ENCODE measurements around the gene NCK2.

Gene NCK2

GRCh38 chr2:105887256-105887655 is 142.5 kb downstream of the NCK2 start:
- no peaks in the 10 kb centered on the region for H3K79me2 ChIP-seq (ENCODE audit: insufficient read depth, low read length)
- no peaks in the 10 kb centered on the region for H3K4me1 ChIP-seq (ENCODE audit: insufficient read depth, low read length, severe bottlenecking)
- H3K27ac ChIP-seq (ENCODE audit: low read depth, low read length, poor library complexity, severe bottlenecking): no peak overlapping the region
- H4K20me1 ChIP-seq (ENCODE audit: insufficient read depth, low read length): no peaks in the 10 kb centered on the region
- H3K27me3 ChIP-seq (ENCODE audit: insufficient read depth, low read length): no peaks in the 10 kb centered on the region
- no peak overlapping the region for H2AFZ ChIP-seq (ENCODE audit: low read length)
- H3K4me2 ChIP-seq (ENCODE audit: low read length): no peak overlapping the region
- TF ChIP-seq EZH2 (IDR thresholded peaks at IDR 0.05; ENCODE audit: borderline replicate concordance, low read length) (no peak), CTCF (IDR thresholded peaks at IDR 0.05; ENCODE audit: low read length) (no peak)
- H3F3A ChIP-seq (ENCODE audit: insufficient read depth, low read length): no peaks in the 10 kb centered on the region
- no peak overlapping the region for H3K4me3 ChIP-seq (ENCODE audit: low read depth, low read length, poor library complexity, severe bottlenecking)
- no peaks in the 10 kb centered on the region for H3K36me3 ChIP-seq (ENCODE audit: insufficient read depth, low read length)
- no peak overlapping the region for H3K9ac ChIP-seq (ENCODE audit: low read length)
- H3K9me2 ChIP-seq (ENCODE audit: low read depth, low read length): no peaks in the 10 kb centered on the region
- H3K9me3 ChIP-seq (ENCODE audit: low read length): no peaks in the 10 kb centered on the region

GRCh38 chr2:105888625-105889024 is 143.9 kb downstream of the NCK2 start:
- no peak overlapping the region for H3K4me2 ChIP-seq (ENCODE audit: low read length)
- H3K27ac ChIP-seq (ENCODE audit: low read depth, low read length, poor library complexity, severe bottlenecking): no peak overlapping the region
- H3K9ac ChIP-seq (ENCODE audit: low read length): no peak overlapping the region
- H3K9me2 ChIP-seq (ENCODE audit: low read depth, low read length): no peaks in the 10 kb centered on the region
- no peaks in the 10 kb centered on the region for H3K27me3 ChIP-seq (ENCODE audit: insufficient read depth, low read length)
- H4K20me1 ChIP-seq (ENCODE audit: insufficient read depth, low read length): no peaks in the 10 kb centered on the region
- TF ChIP-seq CTCF (IDR thresholded peaks at IDR 0.05; ENCODE audit: low read length) (peak; percentile 40), EZH2 (IDR thresholded peaks at IDR 0.05; ENCODE audit: borderline replicate concordance, low read length) (no peak)
- H3K4me1 ChIP-seq (ENCODE audit: insufficient read depth, low read length, severe bottlenecking): no peaks in the 10 kb centered on the region
- no peaks in the 10 kb centered on the region for H3K36me3 ChIP-seq (ENCODE audit: insufficient read depth, low read length)
- H2AFZ ChIP-seq (ENCODE audit: low read length): no peak overlapping the region
- no peak overlapping the region for H3K4me3 ChIP-seq (ENCODE audit: low read depth, low read length, poor library complexity, severe bottlenecking)
- no peaks in the 10 kb centered on the region for H3K9me3 ChIP-seq (ENCODE audit: low read length)
- H3F3A ChIP-seq (ENCODE audit: insufficient read depth, low read length): no peaks in the 10 kb centered on the region
- H3K79me2 ChIP-seq (ENCODE audit: insufficient read depth, low read length): no peaks in the 10 kb centered on the region

GRCh38 chr2:105889046-105889445 is 144.3 kb downstream of the NCK2 start:
- Histone ChIP-seq H3K4me2 (ENCODE audit: low read length) (no peak overlapping the region), H2AFZ (ENCODE audit: low read length) (no peak overlapping the region), H3K9ac (ENCODE audit: low read length) (no peak overlapping the region), H4K20me1 (ENCODE audit: insufficient read depth, low read length) (no peaks in the 10 kb centered on the region), H3K79me2 (ENCODE audit: insufficient read depth, low read length) (no peaks in the 10 kb centered on the region), H3K27me3 (ENCODE audit: insufficient read depth, low read length) (no peaks in the 10 kb centered on the region), H3K36me3 (ENCODE audit: insufficient read depth, low read length) (no peaks in the 10 kb centered on the region), H3K9me3 (ENCODE audit: low read length) (no peaks in the 10 kb centered on the region), H3K4me3 (ENCODE audit: low read depth, low read length, poor library complexity, severe bottlenecking) (no peak overlapping the region), H3K9me2 (ENCODE audit: low read depth, low read length) (no peaks in the 10 kb centered on the region), H3F3A (ENCODE audit: insufficient read depth, low read length) (no peaks in the 10 kb centered on the region), H3K4me1 (ENCODE audit: insufficient read depth, low read length, severe bottlenecking) (no peaks in the 10 kb centered on the region), H3K27ac (ENCODE audit: low read depth, low read length, poor library complexity, severe bottlenecking) (no peak overlapping the region)
- TF ChIP-seq CTCF (IDR thresholded peaks at IDR 0.05; ENCODE audit: low read length) (no peak), EZH2 (IDR thresholded peaks at IDR 0.05; ENCODE audit: borderline replicate concordance, low read length) (no peak)
